GM19239 (cell line): ENCODE results near the gene RALY.

ENCODE experiments used
- DNase-seq: peaks from one replicate; pipeline ENCODE4 v3.0.0; 2011; ENCODE audit warnings: low spot score; ENCODE audit not compliant: insufficient read length
- FAIRE-seq: peaks from 2 replicates; lab custom pipeline; 2011; peaks lifted over from hg19 to GRCh38; lab: Jason Lieb, UNC

RALY gene

GRCh38 chr20:33985830-33986229 is 7.9 kb upstream of the RALY start:
- DNase-seq, result no peak
- no peak for FAIRE-seq

GRCh38 chr20:33986560-33987216 is 7.0 kb upstream of the RALY start:
- FAIRE-seq (no peak), DNase-seq (no peak)

- DNase-seq (no peak), FAIRE-seq (no peak)
Measured at GRCh38 chr20:33990075-33990474, 3.6 kb upstream of the RALY start.

- DNase-seq (no peak), FAIRE-seq (peak; percentile 40)
Measured at GRCh38 chr20:33991502-33991901, 2.2 kb upstream of the RALY start.

- DNase-seq (no peak), FAIRE-seq (peak; percentile 56)
Measured at GRCh38 chr20:33992145-33992922, 1.4 kb upstream of the RALY start.

GRCh38 chr20:33992923-33993575 is 662 bp upstream of the RALY start:
- DNase-seq (peak; percentile 79), FAIRE-seq (peak; percentile 94)

- DNase-seq (peak; percentile 57), FAIRE-seq (peak; percentile 59)
Measured at GRCh38 chr20:33994222-33994913, 657 bp downstream of the RALY start.

- no peak for DNase-seq
- FAIRE-seq, result no peak
Measured at GRCh38 chr20:33995053-33995831, 1.5 kb downstream of the RALY start.

GRCh38 chr20:33999025-33999649 is 5.4 kb downstream of the RALY start:
- FAIRE-seq (no peak), DNase-seq (no peak)

- no peak for FAIRE-seq
Measured at GRCh38 chr20:34001378-34001777, 7.7 kb downstream of the RALY start.

GRCh38 chr20:34004227-34004626 is 10.5 kb downstream of the RALY start:
- DNase-seq, result no peak
- peak; percentile 35 for FAIRE-seq

More at GRCh38 chr20:34001378-34001777, 7.7 kb downstream of the RALY start:
- no peak for DNase-seq

- DNase-seq (no peak), FAIRE-seq (no peak)
Measured at GRCh38 chr20:34004790-34005457, 11.2 kb downstream of the RALY start.

- DNase-seq (no peak), FAIRE-seq (no peak)
Measured at GRCh38 chr20:34006619-34007018, 12.9 kb downstream of the RALY start.

GRCh38 chr20:34008477-34008876 is 14.8 kb downstream of the RALY start:
- FAIRE-seq, result no peak
- no peak for DNase-seq

GRCh38 chr20:34010405-34010931 is 16.8 kb downstream of the RALY start:
- DNase-seq, result no peak
- FAIRE-seq, result no peak

GRCh38 chr20:34011275-34011674 is 17.6 kb downstream of the RALY start:
- no peak for DNase-seq
- FAIRE-seq, result no peak

- FAIRE-seq (no peak), DNase-seq (no peak)
Measured at GRCh38 chr20:34012330-34012729, 18.6 kb downstream of the RALY start.

- DNase-seq (no peak), FAIRE-seq (no peak)
Measured at GRCh38 chr20:34012735-34013134, 19.0 kb downstream of the RALY start.

GRCh38 chr20:34013554-34013953 is 19.8 kb downstream of the RALY start:
- FAIRE-seq, result no peak

More at GRCh38 chr20:34013554-34013953, 19.8 kb downstream of the RALY start:
- no peak for DNase-seq
